Hepatic stellate cell (primary cell): Measurements from ENCODE around the gene MAPK8IP1.
"Not testable (repeated sequence)": the region's sequence is repeated elsewhere in the genome, so short reads cannot be mapped to it uniquely, and the experiment has no call there.

Experiments used
- DNase-seq: peaks from one replicate; pipeline ENCODE4 v3.0.0; 2011; ENCODE audit warnings: low spot score

The MAPK8IP1 gene

GRCh38 chr11:45885274-45885920, at the start of gene MAPK8IP1:
Gene MAPK8IP1, plus strand, starts transcription at chr11:45885651. Its CDS starts 170 bp downstream, at chr11:45885821.
- DNase-seq, result peak; percentile 67

- DNase-seq, result no peak
Observed at GRCh38 chr11:45839204-45839603, 46.2 kb upstream of the MAPK8IP1 start.

- not testable (repeated sequence) for DNase-seq
Observed at GRCh38 chr11:45840251-45840650, 45.2 kb upstream of the MAPK8IP1 start.

- peak; percentile 85 for DNase-seq
Observed at GRCh38 chr11:45843158-45843924, 42.1 kb upstream of the MAPK8IP1 start.

GRCh38 chr11:45844822-45845578, 40.5 kb upstream of the MAPK8IP1 start:
- DNase-seq, result no peak

- no peak for DNase-seq
Observed at GRCh38 chr11:45846174-45846675, 39.2 kb upstream of the MAPK8IP1 start.

- DNase-seq, result peak; percentile 97
Observed at GRCh38 chr11:45846974-45847910, 38.2 kb upstream of the MAPK8IP1 start, which contains the start of gene CRY2. Gene CRY2, plus strand, starts transcription at chr11:45847475. Its CDS starts 16 bp downstream, at chr11:45847491.

- DNase-seq, result peak; percentile 57
Observed at GRCh38 chr11:45847911-45848316, 37.5 kb upstream of the MAPK8IP1 start.

GRCh38 chr11:45848654-45849081, 36.8 kb upstream of the MAPK8IP1 start:
- no peak for DNase-seq

GRCh38 chr11:45850446-45850845, 35.0 kb upstream of the MAPK8IP1 start:
- peak; percentile 16 for DNase-seq

- DNase-seq, result no peak
Observed at GRCh38 chr11:45851228-45851627, 34.2 kb upstream of the MAPK8IP1 start.

GRCh38 chr11:45852018-45852711, 33.3 kb upstream of the MAPK8IP1 start:
- no peak for DNase-seq

GRCh38 chr11:45852712-45853101, 32.7 kb upstream of the MAPK8IP1 start:
- DNase-seq, result no peak

- no peak for DNase-seq
Observed at GRCh38 chr11:45853332-45854219, 31.9 kb upstream of the MAPK8IP1 start.

- DNase-seq, result no peak
Observed at GRCh38 chr11:45855308-45855707, 30.1 kb upstream of the MAPK8IP1 start.

- DNase-seq, result no peak
Observed at GRCh38 chr11:45856044-45856468, 29.4 kb upstream of the MAPK8IP1 start.

GRCh38 chr11:45857961-45858474, 27.4 kb upstream of the MAPK8IP1 start:
- DNase-seq, result peak; percentile 47

GRCh38 chr11:45858751-45859398, 26.6 kb upstream of the MAPK8IP1 start:
- no peak for DNase-seq

- peak; percentile 96 for DNase-seq
Observed at GRCh38 chr11:45859661-45860140, 25.8 kb upstream of the MAPK8IP1 start.
